Body of pancreas (tissue), 4 donors: ENCODE measurements around the gene ZBTB16.

Experiments used
- CTCF ChIP-seq, 7 experiments: fragments of 450-650 bp in 4 of 7; fragments of 200-600 bp in 3 of 7; sonication (generic) in 3 of 7; IDR thresholded peaks; one replicate each; pipeline ENCODE4 v1.5.1; 2016 to 2019; ENCODE audit warnings: antibody characterized with exemption in 7 of 7
- POLR2A ChIP-seq, 3 donors: fragments of 450-650 bp; IDR thresholded peaks; one replicate each; pipeline ENCODE4 v1.6.1; 2016; ENCODE audit warnings: antibody characterized with exemption in 3 of 3, mild to moderate bottlenecking in 2 of 3

- TF ChIP-seq CTCF (IDR thresholded peaks at IDR 0.05) (no peak), POLR2A (IDR thresholded peaks at IDR 0.05) (no peak)
Observed at GRCh38 chr11:114243461-114244372, 184.2 kb downstream of the ZBTB16 start.
